Right lobe of liver (tissue), 4 donors: ENCODE data around the gene PAGE4.

Experiments used
- CTCF ChIP-seq, 4 donors: fragments of 200-600 bp in 3 of 4; fragments of 450-650 bp in 1 of 4; IDR thresholded peaks; one replicate each; pipeline versions ENCODE4 v1.5.1 to v1.8.0; 2016 to 2022; ENCODE audit warnings: antibody characterized with exemption in 4 of 4, mild to moderate bottlenecking in 2 of 4
- POLR2A ChIP-seq: fragments of 450-650 bp; IDR thresholded peaks from one replicate; pipeline ENCODE4 v1.6.1; 2017; ENCODE audit warnings: antibody characterized with exemption, mild to moderate bottlenecking
- donor health status: DM: no; HTN: no; CAD: no.
- donor health status: DM: no; HTN: no; CAD: no.
- donor health status: DM: no; HTN: yes; CAD: no.

- TF ChIP-seq CTCF (IDR thresholded peaks at IDR 0.05) (no peak), POLR2A (no peak)
Observed at GRCh38 chrX:49853661-49854060, 24.6 kb downstream of the PAGE4 start.
